Measurements from ENCODE around the gene CENPP.
"Not testable (repeated sequence)": the region's sequence is repeated elsewhere in the genome, so short reads cannot be mapped to it uniquely, and the experiment has no call there.

CENPP gene

DNA sequence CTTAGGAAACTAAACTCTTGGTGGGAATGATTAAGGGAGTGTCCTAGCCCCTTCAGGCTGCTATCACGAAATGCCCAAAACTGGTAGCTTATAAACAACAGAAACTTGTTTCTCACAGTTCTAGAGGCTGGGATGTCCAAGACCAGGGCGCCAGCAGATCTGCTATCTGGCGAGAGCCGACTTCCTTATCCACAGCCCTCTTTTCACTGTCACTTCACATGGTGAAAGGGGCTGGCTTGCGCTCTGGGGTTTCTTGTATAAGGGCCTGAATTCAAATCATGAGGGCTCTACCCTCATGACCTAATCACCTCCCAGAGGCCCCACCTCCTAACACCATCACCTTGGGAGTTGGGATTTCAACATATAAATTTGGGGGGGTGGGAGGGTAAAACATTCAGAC is 295.1 kb downstream of the CENPP start:
- Histone ChIP-seq H4K20me1 (ENCODE audit: low read depth, low read length) (no peaks in the 10 kb centered on the region), H3K27me3 (ENCODE audit: low read length) (no peaks in the 10 kb centered on the region), H3K36me3 (ENCODE audit: low read length) (peaks cover 3% of the 10 kb centered on the region; the same call in 1 of the 2 replicates), H3F3A (ENCODE audit: insufficient read depth) (no peaks in the 10 kb centered on the region), H3K79me2 (ENCODE audit: insufficient read depth, low read length) (no peaks in the 10 kb centered on the region), H3K4me3 (ENCODE audit: insufficient read depth, low read length, poor library complexity, severe bottlenecking) (no peak overlapping the region), H2AFZ (ENCODE audit: low read depth, low read length, severe bottlenecking) (no peak overlapping the region), H3K9me2 (replicated peaks; ENCODE audit: insufficient read depth, low read length) (no peaks in the 10 kb centered on the region), H3K4me2 (ENCODE audit: low read depth, low read length, poor library complexity, severe bottlenecking) (no peak overlapping the region), H3K9me3 (ENCODE audit: insufficient read depth, low read length) (no peaks in the 10 kb centered on the region), H3K9ac (ENCODE audit: low read length) (no peak overlapping the region), H3K27ac (ENCODE audit: low read depth, low read length) (no peak overlapping the region)
- no peak for TF ChIP-seq EZH2phosphoT487 (conservative IDR thresholded peaks at IDR 0.05; ENCODE audit: low read length)
- TF ChIP-seq, protein P1, sequence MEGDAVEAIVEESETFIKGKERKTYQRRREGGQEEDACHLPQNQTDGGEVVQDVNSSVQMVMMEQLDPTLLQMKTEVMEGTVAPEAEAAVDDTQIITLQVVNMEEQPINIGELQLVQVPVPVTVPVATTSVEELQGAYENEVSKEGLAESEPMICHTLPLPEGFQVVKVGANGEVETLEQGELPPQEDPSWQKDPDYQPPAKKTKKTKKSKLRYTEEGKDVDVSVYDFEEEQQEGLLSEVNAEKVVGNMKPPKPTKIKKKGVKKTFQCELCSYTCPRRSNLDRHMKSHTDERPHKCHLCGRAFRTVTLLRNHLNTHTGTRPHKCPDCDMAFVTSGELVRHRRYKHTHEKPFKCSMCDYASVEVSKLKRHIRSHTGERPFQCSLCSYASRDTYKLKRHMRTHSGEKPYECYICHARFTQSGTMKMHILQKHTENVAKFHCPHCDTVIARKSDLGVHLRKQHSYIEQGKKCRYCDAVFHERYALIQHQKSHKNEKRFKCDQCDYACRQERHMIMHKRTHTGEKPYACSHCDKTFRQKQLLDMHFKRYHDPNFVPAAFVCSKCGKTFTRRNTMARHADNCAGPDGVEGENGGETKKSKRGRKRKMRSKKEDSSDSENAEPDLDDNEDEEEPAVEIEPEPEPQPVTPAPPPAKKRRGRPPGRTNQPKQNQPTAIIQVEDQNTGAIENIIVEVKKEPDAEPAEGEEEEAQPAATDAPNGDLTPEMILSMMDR (IDR thresholded peaks at IDR 0.05; ENCODE audit: insufficient read depth, low read length, poor library complexity, severe bottlenecking), result no peak

GRCh38 chr9:92623936-92624335 is 298.2 kb downstream of the CENPP start:
- H3K4me3 ChIP-seq (ENCODE audit: insufficient read depth, low read length, poor library complexity, severe bottlenecking); H3K79me2 ChIP-seq (ENCODE audit: insufficient read depth, low read length); H3K27me3 ChIP-seq (ENCODE audit: low read length); H4K20me1 ChIP-seq (ENCODE audit: low read depth, low read length); H3F3A ChIP-seq (ENCODE audit: insufficient read depth); H3K9ac ChIP-seq (ENCODE audit: low read length); H3K36me3 ChIP-seq (ENCODE audit: low read length); H3K9me2 ChIP-seq (replicated peaks; ENCODE audit: insufficient read depth, low read length); H3K4me2 ChIP-seq (ENCODE audit: low read depth, low read length, poor library complexity, severe bottlenecking); H3K9me3 ChIP-seq (ENCODE audit: insufficient read depth, low read length); H3K27ac ChIP-seq (ENCODE audit: low read depth, low read length); H2AFZ ChIP-seq (ENCODE audit: low read depth, low read length, severe bottlenecking): not testable (repeated sequence)

DNA sequence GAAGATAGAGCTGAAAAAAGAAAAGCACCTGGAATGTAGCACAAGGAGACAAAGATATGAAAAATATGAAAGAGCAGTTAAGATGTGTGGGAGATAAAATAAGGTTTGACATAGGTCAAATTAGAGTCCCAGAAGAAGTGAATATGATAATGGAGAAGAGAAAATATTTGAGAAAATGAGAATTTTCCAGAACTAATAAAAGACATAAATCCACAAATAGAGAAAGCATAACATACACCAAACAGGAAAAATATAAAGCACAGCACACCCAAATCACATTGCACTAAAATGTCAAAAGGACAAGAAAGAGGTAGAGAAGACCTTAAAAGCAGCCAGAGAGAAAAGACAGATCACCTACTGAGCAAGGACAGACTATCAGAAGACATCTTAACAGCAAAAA is 300.7 kb downstream of the CENPP start:
- Histone ChIP-seq H3K36me3 (ENCODE audit: low read length) (peaks cover 3% of the 10 kb centered on the region; the same call in 1 of the 2 replicates), H3K27me3 (ENCODE audit: low read length) (no peaks in the 10 kb centered on the region), H3K79me2 (ENCODE audit: insufficient read depth, low read length) (no peaks in the 10 kb centered on the region), H3K9me2 (replicated peaks; ENCODE audit: insufficient read depth, low read length) (no peaks in the 10 kb centered on the region), H3K9ac (ENCODE audit: low read length) (no peak overlapping the region), H3K4me2 (ENCODE audit: low read depth, low read length, poor library complexity, severe bottlenecking) (no peak overlapping the region), H2AFZ (ENCODE audit: low read depth, low read length, severe bottlenecking) (no peak overlapping the region), H3F3A (ENCODE audit: insufficient read depth) (no peaks in the 10 kb centered on the region), H4K20me1 (ENCODE audit: low read depth, low read length) (no peaks in the 10 kb centered on the region), H3K27ac (ENCODE audit: low read depth, low read length) (no peak overlapping the region), H3K9me3 (ENCODE audit: insufficient read depth, low read length) (no peaks in the 10 kb centered on the region), H3K4me3 (ENCODE audit: insufficient read depth, low read length, poor library complexity, severe bottlenecking) (no peak overlapping the region)
- no peak for TF ChIP-seq EZH2phosphoT487 (conservative IDR thresholded peaks at IDR 0.05; ENCODE audit: low read length)
- TF ChIP-seq, protein P1 (IDR thresholded peaks at IDR 0.05; ENCODE audit: insufficient read depth, low read length, poor library complexity, severe bottlenecking), result no peak

DNA sequence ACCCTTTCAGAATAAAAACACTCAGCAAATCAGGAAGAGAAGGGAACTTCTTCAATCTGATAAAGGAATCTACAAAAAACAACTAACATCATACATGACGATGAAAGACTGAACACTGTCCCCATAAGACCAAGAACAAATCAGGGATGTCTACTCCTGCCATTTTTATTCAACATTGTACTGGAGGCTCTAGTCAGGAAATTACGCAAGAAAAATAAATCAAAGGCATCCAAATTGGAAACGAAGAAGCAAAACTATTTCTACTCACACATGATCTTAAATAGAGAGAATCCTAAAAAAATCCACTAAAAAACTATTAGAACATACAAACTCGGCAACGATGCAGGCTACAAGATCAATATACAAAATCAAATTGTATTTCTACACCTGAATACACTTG is 301.9 kb downstream of the CENPP start:
- Histone ChIP-seq H3K27ac (ENCODE audit: low read depth, low read length) (no peak overlapping the region), H3K9me3 (ENCODE audit: insufficient read depth, low read length) (no peaks in the 10 kb centered on the region), H3K4me3 (ENCODE audit: insufficient read depth, low read length, poor library complexity, severe bottlenecking) (no peak overlapping the region), H3K36me3 (ENCODE audit: low read length) (peaks cover 5% of the 10 kb centered on the region; the same call in 1 of the 2 replicates), H4K20me1 (ENCODE audit: low read depth, low read length) (no peaks in the 10 kb centered on the region), H3K79me2 (ENCODE audit: insufficient read depth, low read length) (no peaks in the 10 kb centered on the region), H3K4me2 (ENCODE audit: low read depth, low read length, poor library complexity, severe bottlenecking) (no peak overlapping the region), H3F3A (ENCODE audit: insufficient read depth) (no peaks in the 10 kb centered on the region), H3K9ac (ENCODE audit: low read length) (no peak overlapping the region), H3K9me2 (replicated peaks; ENCODE audit: insufficient read depth, low read length) (no peaks in the 10 kb centered on the region), H2AFZ (ENCODE audit: low read depth, low read length, severe bottlenecking) (no peak overlapping the region), H3K27me3 (ENCODE audit: low read length) (no peaks in the 10 kb centered on the region)
- TF ChIP-seq, protein P1 (IDR thresholded peaks at IDR 0.05; ENCODE audit: insufficient read depth, low read length, poor library complexity, severe bottlenecking), result no peak
- no peak for TF ChIP-seq EZH2phosphoT487 (conservative IDR thresholded peaks at IDR 0.05; ENCODE audit: low read length)
